Progenitor cell of endocrine pancreas (in vitro differentiated cells): Measurements from ENCODE around the gene ACTR8. TPM values are rescaled to one million over a fixed set of nuclear protein-coding genes. Genes with fewer than 3 reads are reported as not detected.

Experiments used
- DNase-seq: peaks from one replicate; pipeline ENCODE4 v3.0.0; 2021; ENCODE audit warnings: low spot score; ENCODE audit not compliant: unreplicated experiment
- H3K27ac Mint-ChIP-seq: 2 replicates; pipeline ENCODE4 v1.8.0; 2021; ENCODE audit warnings: mild to moderate bottlenecking, moderate library complexity, mixed read lengths
- H3K27me3 Mint-ChIP-seq: 2 replicates; pipeline ENCODE4 v1.8.0; 2021; ENCODE audit warnings: mixed read lengths
- H3K36me3 Mint-ChIP-seq: 2 replicates; pipeline ENCODE4 v1.8.0; 2022; ENCODE audit warnings: mixed read lengths; ENCODE audit not compliant: insufficient read depth
- H3K4me1 Mint-ChIP-seq: 2 replicates; pipeline ENCODE4 v1.8.0; 2021; ENCODE audit warnings: low read depth, mixed read lengths
- H3K4me3 Mint-ChIP-seq: 2 replicates; pipeline ENCODE4 v1.8.0; 2021; ENCODE audit warnings: low read depth, mild to moderate bottlenecking, moderate library complexity, mixed read lengths
- H3K9me3 Mint-ChIP-seq: 2 replicates; pipeline ENCODE4 v1.8.0; 2021; ENCODE audit warnings: low read depth, mixed read lengths
- total RNA-seq: library from RNA; stranded (reverse); gene quantifications from 2 replicates; pipeline ENCODE4 v1.2.1, GENCODE V29; 2021
- TF ChIP-seq, protein P1 (sequence below): fragments of 200-600 bp; sonication (generic); IDR thresholded peaks from one replicate; pipeline ENCODE4 v1.5.0; 2021; ENCODE audit warnings: antibody characterized with exemption, mild to moderate bottlenecking; ENCODE audit not compliant: unreplicated experiment

Gene ACTR8
- total RNA-seq, 1 donor from 2014 or later = 60.8 TPM

DNA sequence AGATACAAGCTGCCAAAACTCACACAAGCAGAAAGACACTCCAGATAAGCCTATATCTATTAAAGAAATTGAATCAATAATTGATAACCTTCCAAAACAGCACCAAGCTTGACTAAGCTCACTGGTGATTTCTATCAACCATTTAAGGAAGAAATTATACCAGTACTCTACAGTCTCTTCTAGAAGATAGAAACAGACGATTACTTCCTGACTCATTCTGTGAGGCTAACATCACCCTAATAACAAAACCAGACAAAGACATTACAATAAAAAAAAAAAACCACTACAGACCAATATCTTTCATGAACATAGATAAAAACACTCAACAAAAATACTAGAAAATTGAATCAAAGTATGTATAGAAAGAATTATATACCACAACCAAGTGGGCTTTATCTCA is 55.9 kb downstream of the ACTR8 start:
- H3K4me3 Mint-ChIP-seq = no peak overlapping the region
- H3K27ac Mint-ChIP-seq = no peak overlapping the region
- H3K27me3 Mint-ChIP-seq = no peaks in the 10 kb centered on the region
- TF ChIP-seq, protein P1, sequence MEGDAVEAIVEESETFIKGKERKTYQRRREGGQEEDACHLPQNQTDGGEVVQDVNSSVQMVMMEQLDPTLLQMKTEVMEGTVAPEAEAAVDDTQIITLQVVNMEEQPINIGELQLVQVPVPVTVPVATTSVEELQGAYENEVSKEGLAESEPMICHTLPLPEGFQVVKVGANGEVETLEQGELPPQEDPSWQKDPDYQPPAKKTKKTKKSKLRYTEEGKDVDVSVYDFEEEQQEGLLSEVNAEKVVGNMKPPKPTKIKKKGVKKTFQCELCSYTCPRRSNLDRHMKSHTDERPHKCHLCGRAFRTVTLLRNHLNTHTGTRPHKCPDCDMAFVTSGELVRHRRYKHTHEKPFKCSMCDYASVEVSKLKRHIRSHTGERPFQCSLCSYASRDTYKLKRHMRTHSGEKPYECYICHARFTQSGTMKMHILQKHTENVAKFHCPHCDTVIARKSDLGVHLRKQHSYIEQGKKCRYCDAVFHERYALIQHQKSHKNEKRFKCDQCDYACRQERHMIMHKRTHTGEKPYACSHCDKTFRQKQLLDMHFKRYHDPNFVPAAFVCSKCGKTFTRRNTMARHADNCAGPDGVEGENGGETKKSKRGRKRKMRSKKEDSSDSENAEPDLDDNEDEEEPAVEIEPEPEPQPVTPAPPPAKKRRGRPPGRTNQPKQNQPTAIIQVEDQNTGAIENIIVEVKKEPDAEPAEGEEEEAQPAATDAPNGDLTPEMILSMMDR = no peak
- H3K9me3 Mint-ChIP-seq = no peaks in the 10 kb centered on the region
- peaks cover 15% of the 10 kb centered on the region for H3K4me1 Mint-ChIP-seq
- peaks cover 14% of the 10 kb centered on the region for H3K36me3 Mint-ChIP-seq
- no peak for DNase-seq

DNA sequence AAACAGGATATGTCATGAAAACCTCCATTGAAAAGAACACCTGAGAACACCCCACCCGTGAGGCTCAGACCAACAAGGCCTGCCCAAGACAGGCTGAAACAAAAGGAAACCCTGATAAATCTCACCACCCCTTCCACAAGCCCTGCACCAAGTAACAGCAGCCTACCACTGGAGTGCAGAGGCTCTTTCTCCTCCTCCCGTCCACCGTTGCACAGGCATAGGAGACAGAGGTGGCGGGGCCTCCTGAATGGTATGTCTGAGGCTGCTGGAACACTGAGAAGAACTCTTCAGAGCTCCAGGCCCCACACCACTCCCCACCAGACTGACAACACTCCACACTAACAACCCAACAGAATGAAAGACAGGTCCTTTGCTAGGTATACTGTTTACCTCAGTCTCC is 57.2 kb downstream of the ACTR8 start:
- peaks cover 13% of the 10 kb centered on the region for H3K36me3 Mint-ChIP-seq
- no peaks in the 10 kb centered on the region for H3K27me3 Mint-ChIP-seq
- H3K27ac Mint-ChIP-seq = no peak overlapping the region
- DNase-seq = no peak
- TF ChIP-seq, protein P1 = no peak
- H3K9me3 Mint-ChIP-seq = no peaks in the 10 kb centered on the region
- H3K4me3 Mint-ChIP-seq = no peak overlapping the region
- H3K4me1 Mint-ChIP-seq = peaks cover 12% of the 10 kb centered on the region

DNA sequence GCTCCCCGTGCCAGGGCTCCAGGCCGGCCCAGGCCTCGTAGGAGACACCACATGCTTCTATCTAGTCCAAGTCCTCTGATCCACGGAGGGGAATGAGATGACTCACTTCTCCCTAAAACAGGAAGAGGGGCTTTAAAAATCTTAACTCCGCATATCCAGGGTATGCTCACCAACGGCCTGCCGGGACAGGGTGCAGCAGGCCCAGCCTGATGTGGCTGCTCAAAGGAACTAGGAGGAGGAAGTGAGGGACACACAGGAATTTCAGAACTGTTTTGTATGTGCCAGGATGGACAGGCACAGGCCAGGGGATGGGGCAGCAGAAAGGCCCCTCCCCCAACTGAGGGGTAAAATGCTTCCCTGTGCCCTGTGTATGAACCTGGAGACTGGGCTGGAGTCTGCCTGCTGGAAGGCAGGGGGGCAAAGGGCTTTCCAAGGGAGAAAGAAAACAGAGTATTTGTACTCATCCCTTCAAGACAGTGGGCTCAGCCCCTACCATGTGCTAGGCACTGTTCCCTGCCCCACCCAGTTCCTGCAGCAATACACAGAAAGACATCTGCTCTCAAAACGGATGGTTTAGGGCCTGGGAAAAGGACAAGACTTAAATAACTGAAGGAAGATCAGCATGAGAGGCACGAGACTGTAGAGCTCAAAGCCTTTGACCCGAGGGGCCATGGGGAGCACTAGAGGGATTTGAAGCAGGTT is 57.8 kb downstream of the ACTR8 start:
- Mint-ChIP-seq H3K4me1 (peaks cover 12% of the 10 kb centered on the region), H3K9me3 (no peaks in the 10 kb centered on the region), H3K27me3 (no peaks in the 10 kb centered on the region), H3K27ac (no peak overlapping the region), H3K36me3 (peaks cover 13% of the 10 kb centered on the region), H3K4me3 (no peak overlapping the region)
- no peak for DNase-seq
- TF ChIP-seq, protein P1 = no peak

DNA sequence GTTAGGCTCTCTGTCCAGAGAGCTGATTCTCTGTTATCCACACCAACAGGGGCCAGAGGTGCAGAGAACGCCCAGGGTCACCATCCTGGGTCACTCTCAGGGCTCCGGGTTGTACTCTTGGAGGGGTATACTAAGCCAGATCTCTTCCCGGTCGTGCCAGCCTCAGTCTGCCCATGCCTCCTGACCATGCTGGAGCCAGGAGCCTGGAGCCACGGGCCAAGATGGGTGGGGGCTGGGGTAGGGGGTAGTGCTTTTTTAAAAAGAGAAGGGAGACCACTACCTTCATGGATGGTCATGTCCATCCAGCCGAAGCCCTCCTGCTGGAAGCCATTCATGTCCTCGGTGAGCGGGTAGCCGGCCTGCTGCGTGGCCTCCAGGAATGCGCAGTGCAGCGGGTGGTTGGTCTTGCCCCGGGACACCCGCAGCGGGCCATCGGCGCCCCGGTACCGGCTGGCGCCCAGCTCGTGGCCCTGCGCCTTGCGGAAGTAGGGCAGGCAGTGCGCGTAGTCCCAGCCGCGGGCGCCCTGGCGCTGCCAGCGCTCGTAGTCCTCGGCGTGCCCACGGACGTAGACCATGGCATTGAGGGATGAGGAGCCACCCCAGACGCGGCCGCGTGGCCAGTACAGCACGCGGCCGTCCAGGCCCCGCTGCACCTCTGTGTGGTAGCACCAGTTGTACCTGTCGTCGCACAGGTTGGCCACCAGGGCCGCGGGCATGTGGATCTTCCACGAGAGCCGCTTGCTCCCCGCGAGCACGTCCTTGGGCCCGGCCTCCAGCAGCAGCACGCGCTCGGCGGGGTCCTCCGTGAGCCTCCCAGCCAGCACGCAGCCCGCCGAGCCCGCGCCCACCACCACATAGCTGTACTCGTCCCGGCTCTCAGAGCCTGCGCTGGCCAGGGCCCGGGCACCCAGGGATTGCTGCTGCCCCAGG is 58.7 kb downstream of the ACTR8 start:
- Mint-ChIP-seq H3K4me1 (peaks cover 12% of the 10 kb centered on the region), H3K27ac (no peak overlapping the region), H3K9me3 (no peaks in the 10 kb centered on the region), H3K4me3 (no peak overlapping the region), H3K36me3 (peaks cover 11% of the 10 kb centered on the region), H3K27me3 (no peaks in the 10 kb centered on the region)
- no peak for DNase-seq
- TF ChIP-seq, protein P1 = no peak

DNA sequence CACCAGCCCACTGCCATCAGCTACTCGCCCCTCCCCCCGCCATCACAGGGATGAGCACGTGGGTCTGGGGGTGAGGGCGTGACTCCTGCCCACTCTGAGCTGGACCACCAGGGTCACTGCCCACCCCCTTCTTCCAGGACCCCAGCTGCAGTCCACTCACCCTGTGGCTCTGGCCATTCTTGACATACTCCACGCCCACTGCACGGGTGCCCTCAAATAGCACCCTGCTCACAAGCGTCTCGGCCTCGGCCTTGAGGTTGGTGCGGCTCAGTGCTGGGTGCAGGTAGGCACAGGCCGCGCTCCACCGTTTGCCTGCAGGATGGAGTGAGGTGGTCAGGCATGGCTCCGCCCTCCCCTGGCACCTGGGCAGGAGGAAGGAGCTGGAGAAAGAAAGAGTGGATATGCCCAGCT is 59.6 kb downstream of the ACTR8 start:
- Mint-ChIP-seq H3K36me3 (peaks cover 11% of the 10 kb centered on the region), H3K9me3 (no peaks in the 10 kb centered on the region), H3K4me1 (peaks cover 12% of the 10 kb centered on the region), H3K27ac (no peak overlapping the region), H3K4me3 (no peak overlapping the region), H3K27me3 (no peaks in the 10 kb centered on the region)
- DNase-seq = no peak
- TF ChIP-seq, protein P1 = no peak
